H1 (cell line): ENCODE measurements around the gene KLHL29. TPM values are rescaled to one million over a fixed set of nuclear protein-coding genes. Genes with fewer than 3 reads are reported as not detected.

Experiments used
- BACH1 ChIP-seq: IDR thresholded peaks from 2 replicates; pipeline ENCODE4 v1.6.1; 2012; ENCODE audit warnings: low read length, improper control_type of control experiment
- CHD2 ChIP-seq: IDR thresholded peaks from 2 replicates; pipeline ENCODE4 v1.6.1; 2012; ENCODE audit warnings: low read length, improper control_type of control experiment
- EP300 ChIP-seq, 2 experiments: IDR thresholded peaks; 1 replicate in 1 of 2; 2 replicates in 1 of 2; pipeline ENCODE4 v1.6.1; 2011 to 2012; ENCODE audit warnings: low read depth in 2 of 2, low read length in 2 of 2, mild to moderate bottlenecking in 2 of 2, borderline replicate concordance in 1 of 2, inconsistent platforms in 1 of 2, moderate library complexity in 1 of 2
- MAFK ChIP-seq: IDR thresholded peaks from 2 replicates; pipeline ENCODE4 v1.6.1; 2012; ENCODE audit warnings: low read depth, mild to moderate bottlenecking, improper control_type of control experiment, low read length
- POU5F1 ChIP-seq: IDR thresholded peaks from 2 replicates; pipeline ENCODE4 v1.6.1; 2011; ENCODE audit warnings: low read depth, mild to moderate bottlenecking, low read length, moderate library complexity
- YY1 ChIP-seq: IDR thresholded peaks from 2 replicates; pipeline ENCODE4 v1.6.1; 2011; ENCODE audit warnings: low read depth, mild to moderate bottlenecking, low read length
- polyA plus RNA-seq, 7 experiments: library from polyadenylated mRNA; depleted of rRNA in 3 of 7; stranded (reverse) in 5 of 7; unstranded in 2 of 7; fragments of >200 nt in 5 of 7; fragments of 200-250 nt in 2 of 7; gene quantifications; 1 replicate in 5 of 7; 2 replicates in 1 of 7; 4 replicates in 1 of 7; pipeline versions ENCODE4 v1.2.1 to v1.2.3, GENCODE V29; 2011 to 2013; ENCODE audit warnings: missing spikeins in 2 of 7, mixed read lengths in 2 of 7
- total RNA-seq: library from RNA; stranded (reverse); fragmentation: NEBNext Ultra II Directional; extraction: Animal tissue kit (Norgen Biotek cat#: 25700); gene quantifications from 2 replicates; pipeline ENCODE4 v1.2.1, GENCODE V29; 2021
- TF ChIP-seq, protein P1 (sequence below): fragments of 300-600 bp; sonication (generic); IDR thresholded peaks from 2 replicates; pipeline ENCODE4 v1.7.1; 2012; ENCODE audit warnings: low read length, moderate library complexity, mild to moderate bottlenecking, inconsistent platforms; ENCODE audit not compliant: insufficient replicate concordance

Gene KLHL29
- total and polyA plus RNA-seq, 2 of the 8 experiments (the other 6 are each of a cell fraction or from before 2014, with no cell fraction given) = 1.1 to 4.7 TPM

DNA sequence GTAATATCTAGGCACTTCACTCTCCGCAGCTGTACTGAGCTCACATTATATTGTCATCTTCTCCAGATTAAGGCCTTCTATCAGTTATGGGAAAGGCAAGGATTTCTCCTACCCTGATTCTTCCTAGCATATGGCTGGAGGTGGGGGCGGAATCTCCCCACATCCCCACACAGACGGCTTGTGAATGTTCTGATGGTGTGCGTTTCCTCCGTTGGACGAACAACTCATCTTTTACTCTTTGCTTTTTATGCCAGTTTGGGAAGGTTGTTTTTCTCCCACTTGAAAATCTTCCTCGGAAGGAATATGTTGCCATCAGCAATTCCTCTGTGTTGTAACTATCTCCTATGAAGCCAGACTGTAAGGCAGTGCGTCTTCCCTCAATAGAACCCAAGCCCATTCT is 24.3 kb downstream of the KLHL29 start (continued):
- TF ChIP-seq, protein P1, sequence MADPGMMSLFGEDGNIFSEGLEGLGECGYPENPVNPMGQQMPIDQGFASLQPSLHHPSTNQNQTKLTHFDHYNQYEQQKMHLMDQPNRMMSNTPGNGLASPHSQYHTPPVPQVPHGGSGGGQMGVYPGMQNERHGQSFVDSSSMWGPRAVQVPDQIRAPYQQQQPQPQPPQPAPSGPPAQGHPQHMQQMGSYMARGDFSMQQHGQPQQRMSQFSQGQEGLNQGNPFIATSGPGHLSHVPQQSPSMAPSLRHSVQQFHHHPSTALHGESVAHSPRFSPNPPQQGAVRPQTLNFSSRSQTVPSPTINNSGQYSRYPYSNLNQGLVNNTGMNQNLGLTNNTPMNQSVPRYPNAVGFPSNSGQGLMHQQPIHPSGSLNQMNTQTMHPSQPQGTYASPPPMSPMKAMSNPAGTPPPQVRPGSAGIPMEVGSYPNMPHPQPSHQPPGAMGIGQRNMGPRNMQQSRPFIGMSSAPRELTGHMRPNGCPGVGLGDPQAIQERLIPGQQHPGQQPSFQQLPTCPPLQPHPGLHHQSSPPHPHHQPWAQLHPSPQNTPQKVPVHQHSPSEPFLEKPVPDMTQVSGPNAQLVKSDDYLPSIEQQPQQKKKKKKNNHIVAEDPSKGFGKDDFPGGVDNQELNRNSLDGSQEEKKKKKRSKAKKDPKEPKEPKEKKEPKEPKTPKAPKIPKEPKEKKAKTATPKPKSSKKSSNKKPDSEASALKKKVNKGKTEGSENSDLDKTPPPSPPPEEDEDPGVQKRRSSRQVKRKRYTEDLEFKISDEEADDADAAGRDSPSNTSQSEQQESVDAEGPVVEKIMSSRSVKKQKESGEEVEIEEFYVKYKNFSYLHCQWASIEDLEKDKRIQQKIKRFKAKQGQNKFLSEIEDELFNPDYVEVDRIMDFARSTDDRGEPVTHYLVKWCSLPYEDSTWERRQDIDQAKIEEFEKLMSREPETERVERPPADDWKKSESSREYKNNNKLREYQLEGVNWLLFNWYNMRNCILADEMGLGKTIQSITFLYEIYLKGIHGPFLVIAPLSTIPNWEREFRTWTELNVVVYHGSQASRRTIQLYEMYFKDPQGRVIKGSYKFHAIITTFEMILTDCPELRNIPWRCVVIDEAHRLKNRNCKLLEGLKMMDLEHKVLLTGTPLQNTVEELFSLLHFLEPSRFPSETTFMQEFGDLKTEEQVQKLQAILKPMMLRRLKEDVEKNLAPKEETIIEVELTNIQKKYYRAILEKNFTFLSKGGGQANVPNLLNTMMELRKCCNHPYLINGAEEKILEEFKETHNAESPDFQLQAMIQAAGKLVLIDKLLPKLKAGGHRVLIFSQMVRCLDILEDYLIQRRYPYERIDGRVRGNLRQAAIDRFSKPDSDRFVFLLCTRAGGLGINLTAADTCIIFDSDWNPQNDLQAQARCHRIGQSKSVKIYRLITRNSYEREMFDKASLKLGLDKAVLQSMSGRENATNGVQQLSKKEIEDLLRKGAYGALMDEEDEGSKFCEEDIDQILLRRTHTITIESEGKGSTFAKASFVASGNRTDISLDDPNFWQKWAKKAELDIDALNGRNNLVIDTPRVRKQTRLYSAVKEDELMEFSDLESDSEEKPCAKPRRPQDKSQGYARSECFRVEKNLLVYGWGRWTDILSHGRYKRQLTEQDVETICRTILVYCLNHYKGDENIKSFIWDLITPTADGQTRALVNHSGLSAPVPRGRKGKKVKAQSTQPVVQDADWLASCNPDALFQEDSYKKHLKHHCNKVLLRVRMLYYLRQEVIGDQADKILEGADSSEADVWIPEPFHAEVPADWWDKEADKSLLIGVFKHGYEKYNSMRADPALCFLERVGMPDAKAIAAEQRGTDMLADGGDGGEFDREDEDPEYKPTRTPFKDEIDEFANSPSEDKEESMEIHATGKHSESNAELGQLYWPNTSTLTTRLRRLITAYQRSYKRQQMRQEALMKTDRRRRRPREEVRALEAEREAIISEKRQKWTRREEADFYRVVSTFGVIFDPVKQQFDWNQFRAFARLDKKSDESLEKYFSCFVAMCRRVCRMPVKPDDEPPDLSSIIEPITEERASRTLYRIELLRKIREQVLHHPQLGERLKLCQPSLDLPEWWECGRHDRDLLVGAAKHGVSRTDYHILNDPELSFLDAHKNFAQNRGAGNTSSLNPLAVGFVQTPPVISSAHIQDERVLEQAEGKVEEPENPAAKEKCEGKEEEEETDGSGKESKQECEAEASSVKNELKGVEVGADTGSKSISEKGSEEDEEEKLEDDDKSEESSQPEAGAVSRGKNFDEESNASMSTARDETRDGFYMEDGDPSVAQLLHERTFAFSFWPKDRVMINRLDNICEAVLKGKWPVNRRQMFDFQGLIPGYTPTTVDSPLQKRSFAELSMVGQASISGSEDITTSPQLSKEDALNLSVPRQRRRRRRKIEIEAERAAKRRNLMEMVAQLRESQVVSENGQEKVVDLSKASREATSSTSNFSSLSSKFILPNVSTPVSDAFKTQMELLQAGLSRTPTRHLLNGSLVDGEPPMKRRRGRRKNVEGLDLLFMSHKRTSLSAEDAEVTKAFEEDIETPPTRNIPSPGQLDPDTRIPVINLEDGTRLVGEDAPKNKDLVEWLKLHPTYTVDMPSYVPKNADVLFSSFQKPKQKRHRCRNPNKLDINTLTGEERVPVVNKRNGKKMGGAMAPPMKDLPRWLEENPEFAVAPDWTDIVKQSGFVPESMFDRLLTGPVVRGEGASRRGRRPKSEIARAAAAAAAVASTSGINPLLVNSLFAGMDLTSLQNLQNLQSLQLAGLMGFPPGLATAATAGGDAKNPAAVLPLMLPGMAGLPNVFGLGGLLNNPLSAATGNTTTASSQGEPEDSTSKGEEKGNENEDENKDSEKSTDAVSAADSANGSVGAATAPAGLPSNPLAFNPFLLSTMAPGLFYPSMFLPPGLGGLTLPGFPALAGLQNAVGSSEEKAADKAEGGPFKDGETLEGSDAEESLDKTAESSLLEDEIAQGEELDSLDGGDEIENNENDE = no peak
- TF ChIP-seq CHD2 = no peak
- TF ChIP-seq EP300 (IDR thresholded peaks at IDR 0.05; ENCODE audit: borderline replicate concordance in 1 of 2, low read depth in 2 of 2, low read length in 2 of 2) = no peak
- no peak for TF ChIP-seq YY1
- TF ChIP-seq MAFK = no peak
- TF ChIP-seq BACH1 = no peak
- TF ChIP-seq POU5F1 = no peak
